ENCODE measurements around the gene RAMP3.
"Not testable (repeated sequence)": the region's sequence is repeated elsewhere in the genome, so short reads cannot be mapped to it uniquely, and the experiment has no call there.

Gene RAMP3

DNA sequence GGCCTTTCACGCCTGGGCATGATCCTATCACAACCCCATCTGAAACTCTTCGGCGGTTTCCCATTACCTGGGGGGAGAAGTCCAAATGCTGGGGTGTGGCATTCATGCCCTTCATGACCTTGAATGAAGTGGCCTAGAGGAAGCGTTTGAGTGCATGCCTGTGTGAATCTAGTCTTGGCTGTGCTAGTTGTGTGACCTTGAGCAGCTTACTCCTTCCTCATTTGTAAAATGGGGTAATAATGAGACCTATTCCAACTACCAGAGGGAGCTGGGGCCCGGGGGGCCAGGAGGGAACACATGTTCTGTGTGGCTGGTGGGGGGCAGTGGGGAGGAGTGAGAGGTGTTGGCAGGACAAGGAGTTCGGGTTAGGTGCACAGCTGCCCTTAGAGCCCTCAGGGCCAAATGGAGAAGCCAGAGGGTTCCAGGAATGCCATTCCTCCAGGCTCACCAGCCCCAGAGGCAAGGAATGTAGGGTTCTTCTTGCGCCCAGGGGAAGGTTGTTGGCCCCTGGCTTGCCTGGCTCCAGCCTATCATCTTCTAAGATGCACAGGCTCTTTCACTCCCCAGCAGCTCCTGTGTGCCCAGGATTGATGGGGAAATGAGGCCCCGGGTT, 24.8 kb upstream of the RAMP3 start:
- DNase-seq, result no peak

DNA sequence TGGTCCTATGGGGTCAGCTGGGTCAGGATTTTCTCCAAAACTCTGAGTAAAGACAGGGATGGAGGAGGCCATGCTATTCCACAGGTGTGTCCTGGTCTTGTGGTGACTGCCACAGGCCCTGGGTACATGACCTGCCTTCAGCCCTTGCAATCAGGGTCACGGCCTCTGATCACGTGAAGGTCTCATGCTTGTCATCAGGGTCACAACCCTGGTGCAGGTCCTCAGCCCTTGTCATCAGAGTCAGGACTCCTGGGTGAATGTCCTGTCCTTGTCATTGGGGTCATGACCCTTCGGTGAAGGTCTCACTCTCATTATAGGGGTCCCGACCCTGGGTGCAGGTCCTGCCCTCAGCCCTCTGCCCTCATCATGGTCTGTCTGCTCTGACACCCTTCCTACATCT, 24.2 kb upstream of the RAMP3 start:
- no peak for DNase-seq

DNA sequence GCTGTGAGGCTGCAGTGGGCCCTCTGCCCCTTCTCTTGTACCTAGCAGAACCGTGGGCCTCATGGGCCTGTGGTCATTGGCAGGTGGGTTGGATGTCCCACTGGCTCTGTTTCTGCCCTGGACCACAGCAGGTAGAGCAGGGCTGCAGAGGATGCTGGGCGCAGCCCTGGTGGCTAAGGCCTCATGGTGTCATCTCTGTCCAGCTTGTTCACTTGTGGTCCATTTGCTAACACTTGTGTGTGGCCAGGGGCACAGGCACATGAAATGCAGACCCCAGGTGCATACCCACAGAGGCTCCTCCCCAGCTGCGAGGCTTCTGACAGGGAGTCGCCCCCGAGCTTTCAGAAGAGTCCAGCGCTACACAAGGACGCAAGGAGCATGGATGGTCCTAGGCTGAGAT, 23.7 kb upstream of the RAMP3 start:
- no peak for DNase-seq

DNA sequence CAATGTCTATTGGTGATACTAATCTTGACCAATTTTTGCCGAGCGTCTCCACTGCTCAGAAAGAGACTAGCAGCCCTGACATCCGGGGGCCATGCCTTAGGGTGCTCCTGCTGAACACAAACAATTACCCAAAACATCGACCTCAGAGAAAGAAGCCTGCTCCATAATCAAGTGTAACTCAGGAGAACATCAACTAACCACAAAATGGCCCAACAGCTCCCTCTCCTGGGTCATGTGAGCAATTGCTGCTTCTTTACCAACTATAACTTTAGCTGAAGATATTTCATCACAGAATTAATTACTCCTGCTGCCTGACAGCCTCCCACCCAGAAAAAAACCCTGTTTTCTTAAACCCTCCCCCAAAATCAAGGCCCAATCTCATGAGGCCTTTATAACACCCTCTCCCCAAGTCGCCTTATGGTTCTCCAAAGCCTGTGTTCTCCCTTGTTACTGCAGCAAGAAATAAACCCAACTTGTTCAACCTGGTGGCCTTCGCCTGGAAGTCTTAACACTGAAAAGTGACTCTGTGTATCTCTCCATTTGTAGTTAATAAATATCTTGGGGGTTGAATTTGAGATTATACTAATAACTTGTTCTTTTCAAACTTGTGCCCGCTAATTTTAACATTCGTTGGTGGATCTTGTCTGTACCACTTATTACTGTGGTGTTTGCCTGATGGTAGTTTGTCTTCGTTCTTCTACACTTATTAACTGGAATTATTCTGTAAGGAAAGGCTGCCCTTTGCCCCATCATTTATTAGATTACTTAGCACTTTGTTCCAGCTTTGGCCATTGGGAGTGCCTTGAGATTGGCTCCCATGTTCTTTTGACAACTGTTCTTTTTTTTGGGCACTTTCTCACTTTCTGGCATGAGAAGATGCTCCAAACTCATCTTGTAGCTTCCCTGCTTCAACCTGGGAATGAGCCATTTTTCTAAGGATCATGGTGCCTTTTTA, 21.2 kb upstream of the RAMP3 start:
- DNase-seq, result peak; percentile 40

DNA sequence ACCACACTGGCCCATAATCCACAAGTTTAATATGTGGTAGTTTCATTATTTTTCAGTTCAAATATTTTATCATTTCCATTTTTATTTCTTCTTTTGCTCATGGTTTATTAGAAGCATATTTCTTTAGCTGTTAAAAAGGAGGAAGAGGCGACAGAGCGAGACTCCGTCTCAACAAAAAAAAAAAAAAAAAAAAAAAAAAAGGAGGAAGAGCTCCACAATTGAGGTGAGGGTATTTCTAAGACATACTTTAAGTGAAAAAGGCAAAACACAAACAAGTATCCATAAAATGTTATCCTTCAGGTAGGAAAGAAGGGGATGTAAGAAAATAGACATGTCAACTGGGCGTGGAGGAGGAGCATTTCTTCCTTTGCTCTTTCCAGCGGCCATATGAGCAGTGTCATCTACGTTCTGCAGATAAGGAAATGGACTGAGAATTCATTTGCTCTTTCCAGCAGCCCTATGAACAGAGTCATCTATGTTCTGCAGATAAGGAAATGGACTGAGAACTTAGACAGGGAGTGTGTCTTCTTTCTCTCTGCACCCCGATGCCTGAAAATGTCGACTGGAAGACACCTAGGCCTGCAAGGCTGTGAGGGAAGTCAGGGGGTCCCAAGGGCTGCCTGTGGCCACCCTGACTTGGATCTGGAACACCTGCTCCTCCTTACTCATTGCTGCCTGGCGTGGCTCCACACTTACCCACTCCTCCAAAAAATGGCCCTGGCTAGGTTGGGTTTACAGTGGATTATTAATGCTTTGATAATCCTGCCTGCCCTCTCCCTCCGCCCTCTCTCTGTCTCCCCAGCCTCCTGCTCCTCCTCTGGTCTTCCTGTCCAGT, 18.9 kb upstream of the RAMP3 start:
- DNase-seq, result no peak

DNA sequence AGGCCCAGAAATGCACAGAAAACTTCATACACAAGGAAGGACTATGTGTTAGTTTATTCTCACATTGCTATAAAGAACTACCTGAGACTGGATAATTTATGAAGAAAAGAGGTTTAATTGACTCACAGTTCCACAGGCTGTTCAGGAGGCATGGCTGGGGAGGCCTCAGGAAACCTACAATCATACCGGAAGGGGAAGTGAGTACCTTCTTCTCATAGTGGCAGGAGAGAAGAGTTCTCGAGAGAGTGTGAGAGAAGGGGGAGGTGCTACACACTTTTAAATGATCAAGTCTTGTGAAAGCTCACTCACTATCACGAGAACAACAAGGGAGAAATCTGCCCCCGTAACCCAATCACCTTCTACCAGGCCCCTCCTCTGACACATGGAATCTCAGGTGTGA, 16.8 kb upstream of the RAMP3 start:
- no peak for DNase-seq

DNA sequence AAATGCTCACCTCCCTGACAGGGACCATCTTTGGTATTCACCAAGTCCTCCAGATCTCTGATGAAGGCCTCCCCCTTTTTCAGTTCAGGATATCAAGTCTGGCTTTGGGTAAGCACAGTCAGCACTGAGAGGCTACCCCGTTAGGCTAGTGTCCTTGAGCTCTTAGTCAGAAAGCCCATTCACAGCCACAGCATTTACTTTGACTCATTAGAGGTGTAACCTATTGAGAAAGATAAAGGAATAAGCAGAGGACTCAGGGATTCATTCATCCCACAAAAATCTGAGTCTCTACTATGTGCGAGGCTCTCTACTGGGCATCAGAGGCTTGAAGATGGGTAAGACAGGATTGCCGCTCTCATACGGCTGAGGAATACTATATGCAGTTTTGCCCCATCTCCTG, 14.0 kb upstream of the RAMP3 start:
- no peak for DNase-seq

DNA sequence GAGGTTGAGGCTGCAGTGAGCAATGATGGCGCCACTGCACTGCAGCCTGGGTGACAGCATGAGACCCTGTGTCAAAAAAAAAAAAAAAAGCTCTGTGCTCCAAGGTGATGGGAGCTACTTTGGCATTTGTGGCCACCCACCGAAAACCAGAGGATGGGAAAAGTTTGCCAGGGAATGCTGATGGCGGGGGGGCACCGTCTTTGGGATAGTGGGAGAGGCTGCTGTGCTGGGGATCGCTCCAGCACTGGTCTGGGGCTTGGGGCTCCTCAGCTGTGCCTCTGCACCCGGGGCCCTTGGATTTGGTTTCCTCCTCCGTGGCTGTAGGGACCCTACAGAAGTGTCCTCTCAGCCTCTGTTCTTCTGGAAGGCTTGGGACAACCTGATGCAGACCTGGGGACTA, 11.7 kb upstream of the RAMP3 start:
- DNase-seq, result no peak

DNA sequence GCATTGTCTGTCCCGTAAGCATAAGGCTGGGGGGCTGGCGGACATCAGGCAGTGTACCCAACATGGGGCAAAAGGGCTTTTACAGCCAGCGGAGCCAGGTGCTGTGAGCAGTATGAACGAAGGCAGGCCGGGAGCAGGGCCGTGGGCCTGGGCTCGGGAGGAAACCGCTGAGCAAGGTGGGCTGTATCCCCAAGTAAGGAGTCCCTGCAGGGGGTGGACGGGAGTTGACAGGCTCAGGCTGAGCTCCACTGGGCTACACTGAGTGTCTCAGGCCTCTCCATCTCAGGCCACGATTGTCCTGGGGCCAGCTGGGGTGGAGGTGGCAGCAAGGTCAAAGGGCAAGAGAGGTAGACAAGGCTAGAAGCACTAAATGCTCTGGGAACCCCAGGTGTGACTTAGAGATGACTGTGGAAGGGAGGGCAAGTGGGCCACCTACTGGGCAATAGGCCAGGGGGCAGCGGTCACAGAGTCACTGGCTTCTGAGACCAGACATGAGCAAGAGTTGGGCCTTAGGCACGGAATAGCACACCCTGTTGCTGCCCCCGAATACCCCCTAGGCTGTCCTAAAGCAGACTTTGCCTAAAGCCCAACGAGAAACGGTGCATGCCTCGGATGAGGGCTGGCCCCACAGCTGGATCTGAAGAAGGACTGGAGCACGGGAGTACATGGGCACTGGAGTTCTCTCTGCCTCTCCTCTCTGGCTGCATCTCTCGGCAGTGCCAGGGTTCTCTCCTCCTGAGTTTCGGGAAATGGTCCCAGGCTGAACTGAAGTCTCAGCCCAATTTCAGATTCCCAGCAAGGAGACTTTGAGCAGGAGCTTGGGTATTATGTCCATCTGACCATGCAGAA, 10.8 kb upstream of the RAMP3 start:
- DNase-seq, result no peak

DNA sequence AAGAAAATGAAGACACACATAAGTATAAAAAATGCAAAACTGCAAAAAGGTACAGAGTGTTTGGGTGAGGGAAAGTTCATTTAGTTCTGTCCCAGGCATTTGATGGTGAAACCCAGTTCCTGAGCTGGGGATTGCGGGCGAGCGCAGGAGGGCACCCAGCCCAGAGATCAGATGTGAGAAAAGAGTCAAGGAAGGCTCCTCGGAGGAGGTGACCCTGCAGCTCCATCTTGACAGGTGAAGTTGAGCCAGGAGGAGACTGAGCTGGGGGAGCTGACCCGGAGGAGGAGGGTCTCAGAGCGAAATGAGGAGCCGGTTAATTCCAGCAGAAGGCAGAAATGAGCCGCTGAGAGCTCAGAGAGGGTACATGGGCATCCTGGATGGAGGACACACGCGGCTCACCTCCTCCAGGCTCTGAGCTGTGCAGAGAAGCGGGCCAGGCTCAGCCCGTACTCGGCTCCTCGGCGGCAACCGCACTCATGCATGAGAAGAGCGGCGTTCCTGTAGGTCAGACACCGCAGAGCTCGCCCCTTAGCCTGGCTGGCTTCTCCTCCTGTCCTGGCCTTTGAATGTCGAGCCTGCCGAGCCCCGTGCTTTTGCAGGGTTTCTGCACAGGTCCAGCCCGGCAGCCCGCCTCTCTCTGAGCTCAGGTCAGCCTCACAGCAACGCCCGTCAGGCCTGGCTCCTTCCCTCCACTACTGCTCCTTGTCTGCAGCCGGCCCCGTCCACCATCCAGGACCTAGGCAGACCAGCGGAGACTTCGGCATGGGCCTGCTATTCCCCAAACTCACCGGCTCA, 9.5 kb upstream of the RAMP3 start:
- no peak for DNase-seq

DNA sequence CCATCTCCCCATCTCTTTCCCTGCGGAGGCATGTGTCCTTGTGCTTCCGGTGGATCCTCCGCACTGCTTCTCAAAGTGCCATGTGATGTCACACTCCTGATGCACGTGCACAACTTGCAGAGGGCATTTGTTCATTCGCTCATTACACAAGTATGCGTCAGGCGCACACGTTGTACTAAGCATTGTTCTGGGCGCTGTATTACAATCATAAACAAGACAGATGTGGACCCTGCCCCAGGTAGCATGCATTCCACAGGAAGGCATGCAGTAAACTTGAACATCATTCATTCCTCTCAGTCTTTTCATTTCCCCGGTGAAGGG, 9.0 kb upstream of the RAMP3 start:
- no peak for DNase-seq

DNA sequence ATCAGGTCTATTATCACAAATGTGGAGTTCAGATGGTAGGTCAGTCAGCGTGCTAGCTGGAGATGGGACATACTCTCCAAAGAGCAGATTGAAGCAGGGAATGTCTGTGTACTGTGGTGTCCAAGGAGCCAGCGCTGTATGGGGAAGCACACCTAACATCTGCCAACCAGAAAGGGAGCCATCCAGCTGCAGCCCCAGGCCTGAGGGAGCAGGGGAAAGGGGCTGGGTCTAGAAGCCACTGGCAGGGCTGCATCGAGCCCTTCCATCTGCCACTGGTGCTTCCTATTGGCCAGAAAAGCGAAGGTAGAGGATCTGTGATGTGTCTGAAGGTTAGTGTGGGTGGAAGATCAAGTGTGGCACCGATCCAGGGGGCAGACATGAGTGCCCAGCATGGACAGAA, 8.0 kb upstream of the RAMP3 start:
- no peak for DNase-seq

DNA sequence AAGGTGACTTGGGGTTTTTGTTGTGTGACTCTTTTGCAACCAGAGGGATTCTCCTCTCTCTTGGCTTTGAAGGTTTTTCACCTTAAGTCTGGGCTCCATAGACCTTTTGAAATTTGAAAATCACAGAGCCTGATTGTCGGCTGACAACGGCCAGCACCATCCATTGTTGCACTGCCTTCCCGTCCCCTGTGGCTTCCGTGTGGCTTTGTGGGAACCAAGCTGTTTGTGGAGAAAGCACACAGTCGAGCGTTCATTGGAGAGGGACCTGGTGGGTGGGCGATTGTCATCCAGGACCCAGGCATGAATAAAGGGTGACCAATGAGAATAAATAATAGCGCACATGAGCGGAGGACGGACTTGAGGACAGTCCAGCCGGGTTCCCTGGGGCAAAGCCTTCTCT, 7.4 kb upstream of the RAMP3 start:
- no peak for DNase-seq

DNA sequence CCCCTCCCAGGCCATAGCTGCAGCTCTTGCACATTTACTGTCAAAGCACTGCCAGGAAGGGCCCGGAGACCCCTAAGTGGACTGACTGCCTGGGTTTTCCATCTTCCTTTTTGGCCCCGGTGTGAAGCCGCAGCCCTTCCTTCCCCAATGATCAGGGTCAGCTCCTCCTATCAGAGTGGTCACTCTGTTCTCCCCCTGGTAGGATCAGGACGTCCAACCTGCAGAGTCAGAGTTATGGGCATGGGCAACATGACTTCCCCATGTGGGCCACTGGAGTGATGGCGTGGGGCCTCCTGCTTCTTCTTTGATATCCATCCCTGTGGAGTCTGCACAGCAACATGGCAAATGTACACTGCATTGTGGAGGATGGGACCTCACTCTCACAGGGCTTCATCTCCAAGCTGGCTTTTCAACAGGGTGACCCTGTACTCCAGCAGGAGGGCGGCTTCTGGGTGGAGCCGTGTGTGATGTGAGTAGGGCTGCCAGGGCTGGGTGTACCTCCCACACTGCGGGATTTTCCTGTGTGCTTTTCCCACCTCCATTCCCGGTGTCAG, 6.4 kb upstream of the RAMP3 start:
- no peak for DNase-seq

DNA sequence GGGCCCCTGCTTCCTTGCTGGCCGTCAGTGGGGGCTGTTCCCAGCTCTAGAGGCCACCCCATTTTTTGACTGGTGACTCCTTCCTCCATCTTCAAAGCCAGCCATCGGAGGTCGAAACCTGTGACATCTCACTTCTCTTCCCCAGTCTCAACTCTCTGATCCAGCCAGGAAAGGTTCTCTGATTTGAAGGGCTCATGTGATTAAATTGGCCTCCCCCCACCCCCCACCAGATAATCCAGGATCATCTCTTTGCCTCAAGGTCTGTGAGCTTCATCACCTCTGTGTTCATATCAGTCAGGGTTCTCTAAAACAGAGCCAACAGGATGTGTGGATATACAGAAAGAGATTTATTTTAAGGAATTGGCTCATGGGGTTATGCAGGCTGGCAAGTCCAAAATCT, 5.6 kb upstream of the RAMP3 start:
- DNase-seq, result no peak

DNA sequence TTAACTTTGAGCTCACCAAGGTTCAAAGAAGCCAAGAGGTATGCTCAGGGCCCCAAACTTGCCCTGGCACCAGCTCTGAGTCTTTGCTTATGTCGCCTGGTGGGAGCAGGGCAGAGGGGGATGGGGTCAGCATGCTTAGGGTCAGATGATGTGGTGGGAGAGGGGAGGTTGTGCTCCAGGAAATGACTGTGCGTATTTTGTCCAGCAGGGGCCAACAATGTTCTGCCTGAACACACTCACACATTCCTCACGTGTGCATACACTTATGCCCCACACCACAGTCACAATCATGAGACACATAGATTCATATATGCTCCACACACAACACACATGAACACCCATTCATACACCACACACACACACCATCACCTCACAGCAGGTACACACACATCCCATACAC, 4.4 kb upstream of the RAMP3 start:
- no peak for DNase-seq

DNA sequence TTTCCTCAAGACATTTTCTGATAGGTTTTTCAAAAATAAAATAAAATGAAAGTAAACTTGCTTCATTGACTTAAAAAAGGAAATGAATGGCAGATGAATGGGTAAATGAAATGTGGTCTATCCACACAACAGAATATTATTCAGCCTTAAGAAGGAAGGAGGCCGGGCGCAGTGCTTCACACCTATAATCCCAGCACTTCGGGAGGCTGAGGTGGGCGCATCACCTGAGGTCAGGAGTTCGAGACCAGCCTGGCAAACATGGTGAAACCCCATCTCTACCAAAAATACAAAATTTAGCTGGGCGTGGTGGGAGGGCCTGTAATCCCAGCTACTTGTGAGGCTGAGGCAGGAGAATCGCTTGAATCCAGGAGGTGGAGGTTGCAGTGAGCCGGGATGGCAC, 3.7 kb upstream of the RAMP3 start:
- not testable (repeated sequence) for DNase-seq

DNA sequence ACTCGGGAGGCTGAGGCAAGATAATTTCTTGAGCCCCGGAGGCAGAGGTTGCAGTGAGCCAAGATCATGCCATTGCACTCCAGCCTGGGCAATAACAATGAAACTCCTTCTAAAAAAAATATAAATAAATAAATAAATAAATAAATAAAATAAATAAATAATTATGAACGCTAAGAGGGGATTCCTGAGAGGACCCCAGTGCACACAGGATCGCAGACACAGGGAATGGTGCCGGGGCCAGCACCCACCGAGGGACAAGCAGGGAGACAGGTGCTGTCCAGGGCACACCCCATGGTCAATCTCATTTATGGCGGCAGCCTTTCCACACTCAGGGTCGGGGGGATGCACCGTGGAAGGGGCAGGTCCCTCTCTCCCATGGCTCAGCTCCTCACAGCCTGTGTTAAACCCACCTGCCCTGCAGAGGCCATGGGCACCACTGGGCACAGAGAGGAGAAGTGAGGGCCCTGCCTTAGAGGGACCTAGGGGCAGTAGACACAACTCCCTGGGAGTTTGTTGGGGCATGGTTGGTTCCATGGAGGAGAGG, 2.2 kb upstream of the RAMP3 start:
- DNase-seq, result no peak

DNA sequence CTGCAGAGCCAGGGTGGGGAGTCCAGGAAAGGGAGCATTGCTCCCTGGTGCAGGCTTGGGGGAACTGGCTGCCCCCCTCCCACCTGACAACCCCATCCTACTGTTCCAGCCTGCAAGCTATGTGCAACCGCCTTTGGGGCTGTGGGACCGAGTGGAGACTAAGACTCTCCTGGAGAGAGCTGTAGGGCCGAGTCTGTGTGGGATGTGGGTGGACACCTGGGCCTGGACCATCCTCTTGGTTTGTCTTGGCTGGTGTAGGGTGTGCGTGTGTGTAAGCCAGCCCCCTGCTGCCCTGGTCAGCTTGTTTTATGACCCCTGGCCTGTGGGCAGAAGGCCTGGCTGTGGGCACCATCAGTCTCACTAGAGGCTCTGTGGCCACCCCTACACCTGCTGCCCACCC, 1.6 kb upstream of the RAMP3 start:
- DNase-seq, result no peak

DNA sequence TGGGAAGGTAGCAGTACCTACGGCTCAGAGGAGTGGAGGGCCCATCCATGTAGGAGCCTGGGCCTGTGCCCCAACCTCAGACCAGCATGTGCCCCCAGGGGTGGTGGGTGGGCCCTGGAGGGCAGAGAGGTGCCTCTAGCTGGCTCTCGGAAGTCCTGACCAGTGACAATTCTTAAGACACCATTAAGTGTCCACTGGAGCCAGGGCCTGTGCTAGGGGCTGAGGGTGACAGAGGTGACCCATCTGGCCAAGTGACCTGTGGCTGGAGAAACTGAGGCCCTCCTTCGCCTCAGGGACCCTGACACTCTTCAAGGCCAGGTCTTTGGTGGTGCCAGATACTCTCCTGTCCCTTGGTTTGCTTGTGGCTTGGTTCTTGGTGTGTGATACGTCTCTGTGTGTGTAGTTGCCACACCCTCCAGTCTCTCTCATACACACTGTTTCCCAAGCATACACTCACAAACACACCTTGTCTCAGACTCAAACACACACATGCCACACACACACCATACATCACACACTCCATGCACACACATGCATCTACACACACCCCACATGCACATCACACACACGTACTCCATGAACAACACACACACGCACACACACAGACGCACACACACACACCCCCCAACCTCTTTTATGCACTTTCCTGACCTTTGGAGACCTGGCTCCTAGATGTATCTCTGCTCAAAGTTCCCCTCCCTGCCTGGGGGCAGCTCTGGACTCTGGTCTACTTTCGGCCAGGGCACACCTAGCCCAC, 897 bp upstream of the RAMP3 start:
- DNase-seq, result no peak

DNA sequence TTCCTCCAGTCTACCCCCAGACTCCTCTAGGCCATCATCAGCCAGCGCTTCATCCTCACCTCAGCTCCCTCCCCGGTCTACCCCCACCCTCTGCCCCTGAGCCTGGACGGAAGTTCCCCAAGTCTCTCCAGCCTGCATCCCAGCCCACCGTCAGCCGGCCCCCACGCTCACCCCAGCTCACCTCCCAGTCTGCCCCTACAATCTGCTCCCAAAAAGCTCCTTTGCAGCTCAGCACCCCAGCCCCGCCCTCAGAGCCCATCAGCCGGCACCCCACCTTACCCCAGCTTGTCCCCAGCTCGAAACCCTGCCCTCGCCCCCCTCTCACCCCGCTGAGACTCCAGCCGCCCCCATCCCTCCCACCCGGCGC, 322 bp upstream of the RAMP3 start:
- DNase-seq, result no peak
